ENCODE results near the gene PIK3R5.

GRCh38 chr17:8838551-8839095, 126.9 kb downstream of the PIK3R5 start:
- TF ChIP-seq, protein P1, sequence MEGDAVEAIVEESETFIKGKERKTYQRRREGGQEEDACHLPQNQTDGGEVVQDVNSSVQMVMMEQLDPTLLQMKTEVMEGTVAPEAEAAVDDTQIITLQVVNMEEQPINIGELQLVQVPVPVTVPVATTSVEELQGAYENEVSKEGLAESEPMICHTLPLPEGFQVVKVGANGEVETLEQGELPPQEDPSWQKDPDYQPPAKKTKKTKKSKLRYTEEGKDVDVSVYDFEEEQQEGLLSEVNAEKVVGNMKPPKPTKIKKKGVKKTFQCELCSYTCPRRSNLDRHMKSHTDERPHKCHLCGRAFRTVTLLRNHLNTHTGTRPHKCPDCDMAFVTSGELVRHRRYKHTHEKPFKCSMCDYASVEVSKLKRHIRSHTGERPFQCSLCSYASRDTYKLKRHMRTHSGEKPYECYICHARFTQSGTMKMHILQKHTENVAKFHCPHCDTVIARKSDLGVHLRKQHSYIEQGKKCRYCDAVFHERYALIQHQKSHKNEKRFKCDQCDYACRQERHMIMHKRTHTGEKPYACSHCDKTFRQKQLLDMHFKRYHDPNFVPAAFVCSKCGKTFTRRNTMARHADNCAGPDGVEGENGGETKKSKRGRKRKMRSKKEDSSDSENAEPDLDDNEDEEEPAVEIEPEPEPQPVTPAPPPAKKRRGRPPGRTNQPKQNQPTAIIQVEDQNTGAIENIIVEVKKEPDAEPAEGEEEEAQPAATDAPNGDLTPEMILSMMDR (IDR thresholded peaks at IDR 0.05; ENCODE audit: insufficient read depth, low read depth, low read length): no peak
- TF ChIP-seq EZH2 (IDR thresholded peaks at IDR 0.05; ENCODE audit: insufficient read depth, low read length): no peak

Data from astrocyte (in vitro differentiated cells and primary cell).